ENCODE data around the gene FBXO2.

DNA sequence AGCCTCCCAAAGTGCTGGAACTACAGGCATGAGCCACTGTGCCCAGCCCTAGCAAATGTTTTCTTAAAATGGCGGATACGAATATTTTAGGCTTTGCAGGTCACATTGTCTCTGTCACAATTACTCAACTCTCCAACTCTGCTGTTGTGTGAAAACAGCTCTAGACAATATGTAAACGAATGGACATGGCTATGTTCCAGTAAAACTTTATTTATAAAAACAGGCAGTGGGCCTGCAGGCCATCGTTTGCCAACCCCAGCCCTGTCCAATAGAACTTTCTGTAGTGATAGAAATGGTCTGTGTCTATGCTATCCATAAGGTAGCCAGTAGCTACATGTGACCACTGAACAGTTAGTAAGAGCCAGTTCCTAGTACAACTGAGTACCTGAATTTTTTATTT, 5.5 kb upstream of the FBXO2 start:
- TF ChIP-seq ARNTL (CRISPR knock-in tag; IDR thresholded peaks at IDR 0.05; ENCODE audit: borderline replicate concordance, low read depth) = no peak
- TF ChIP-seq BACH2 (CRISPR knock-in tag; IDR thresholded peaks at IDR 0.05; ENCODE audit: borderline replicate concordance) = no peak
- TF ChIP-seq PPARA (CRISPR knock-in tag; IDR thresholded peaks at IDR 0.05; ENCODE audit: borderline replicate concordance) = no peak
- TF ChIP-seq GLIS3 (CRISPR knock-in tag; IDR thresholded peaks at IDR 0.05) = no peak
- TF ChIP-seq SNAI2 (CRISPR knock-in tag; IDR thresholded peaks at IDR 0.05) = no peak
- no peak for TF ChIP-seq OSR1 (CRISPR knock-in tag; IDR thresholded peaks at IDR 0.05)
- TF ChIP-seq ZNF8 (CRISPR knock-in tag; IDR thresholded peaks at IDR 0.05) = no peak
- TF ChIP-seq, protein P1, sequence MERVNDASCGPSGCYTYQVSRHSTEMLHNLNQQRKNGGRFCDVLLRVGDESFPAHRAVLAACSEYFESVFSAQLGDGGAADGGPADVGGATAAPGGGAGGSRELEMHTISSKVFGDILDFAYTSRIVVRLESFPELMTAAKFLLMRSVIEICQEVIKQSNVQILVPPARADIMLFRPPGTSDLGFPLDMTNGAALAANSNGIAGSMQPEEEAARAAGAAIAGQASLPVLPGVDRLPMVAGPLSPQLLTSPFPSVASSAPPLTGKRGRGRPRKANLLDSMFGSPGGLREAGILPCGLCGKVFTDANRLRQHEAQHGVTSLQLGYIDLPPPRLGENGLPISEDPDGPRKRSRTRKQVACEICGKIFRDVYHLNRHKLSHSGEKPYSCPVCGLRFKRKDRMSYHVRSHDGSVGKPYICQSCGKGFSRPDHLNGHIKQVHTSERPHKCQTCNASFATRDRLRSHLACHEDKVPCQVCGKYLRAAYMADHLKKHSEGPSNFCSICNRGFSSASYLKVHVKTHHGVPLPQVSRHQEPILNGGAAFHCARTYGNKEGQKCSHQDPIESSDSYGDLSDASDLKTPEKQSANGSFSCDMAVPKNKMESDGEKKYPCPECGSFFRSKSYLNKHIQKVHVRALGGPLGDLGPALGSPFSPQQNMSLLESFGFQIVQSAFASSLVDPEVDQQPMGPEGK (CRISPR knock-in tag; IDR thresholded peaks at IDR 0.05; ENCODE audit: borderline replicate concordance) = no peak
- TF ChIP-seq TSHZ2 (CRISPR knock-in tag; IDR thresholded peaks at IDR 0.05) = no peak
- TF ChIP-seq ZFP30 (CRISPR knock-in tag; IDR thresholded peaks at IDR 0.05) = no peak
- no peak for TF ChIP-seq ISL1 (CRISPR knock-in tag; IDR thresholded peaks at IDR 0.05)
- TF ChIP-seq, protein P2, sequence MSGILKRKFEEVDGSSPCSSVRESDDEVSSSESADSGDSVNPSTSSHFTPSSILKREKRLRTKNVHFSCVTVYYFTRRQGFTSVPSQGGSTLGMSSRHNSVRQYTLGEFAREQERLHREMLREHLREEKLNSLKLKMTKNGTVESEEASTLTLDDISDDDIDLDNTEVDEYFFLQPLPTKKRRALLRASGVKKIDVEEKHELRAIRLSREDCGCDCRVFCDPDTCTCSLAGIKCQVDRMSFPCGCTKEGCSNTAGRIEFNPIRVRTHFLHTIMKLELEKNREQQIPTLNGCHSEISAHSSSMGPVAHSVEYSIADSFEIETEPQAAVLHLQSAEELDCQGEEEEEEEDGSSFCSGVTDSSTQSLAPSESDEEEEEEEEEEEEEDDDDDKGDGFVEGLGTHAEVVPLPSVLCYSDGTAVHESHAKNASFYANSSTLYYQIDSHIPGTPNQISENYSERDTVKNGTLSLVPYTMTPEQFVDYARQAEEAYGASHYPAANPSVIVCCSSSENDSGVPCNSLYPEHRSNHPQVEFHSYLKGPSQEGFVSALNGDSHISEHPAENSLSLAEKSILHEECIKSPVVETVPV (CRISPR knock-in tag; IDR thresholded peaks at IDR 0.05) = no peak
- no peak for TF ChIP-seq TCF4 (CRISPR knock-in tag; IDR thresholded peaks at IDR 0.05; ENCODE audit: borderline replicate concordance)
